Measurements from ENCODE around the gene MPRIP. TPM values are rescaled to one million over a fixed set of nuclear protein-coding genes. Genes with fewer than 3 reads are reported as not detected.

The MPRIP gene
- total RNA-seq, 1 experiment from 2014 or later = 143 TPM

DNA sequence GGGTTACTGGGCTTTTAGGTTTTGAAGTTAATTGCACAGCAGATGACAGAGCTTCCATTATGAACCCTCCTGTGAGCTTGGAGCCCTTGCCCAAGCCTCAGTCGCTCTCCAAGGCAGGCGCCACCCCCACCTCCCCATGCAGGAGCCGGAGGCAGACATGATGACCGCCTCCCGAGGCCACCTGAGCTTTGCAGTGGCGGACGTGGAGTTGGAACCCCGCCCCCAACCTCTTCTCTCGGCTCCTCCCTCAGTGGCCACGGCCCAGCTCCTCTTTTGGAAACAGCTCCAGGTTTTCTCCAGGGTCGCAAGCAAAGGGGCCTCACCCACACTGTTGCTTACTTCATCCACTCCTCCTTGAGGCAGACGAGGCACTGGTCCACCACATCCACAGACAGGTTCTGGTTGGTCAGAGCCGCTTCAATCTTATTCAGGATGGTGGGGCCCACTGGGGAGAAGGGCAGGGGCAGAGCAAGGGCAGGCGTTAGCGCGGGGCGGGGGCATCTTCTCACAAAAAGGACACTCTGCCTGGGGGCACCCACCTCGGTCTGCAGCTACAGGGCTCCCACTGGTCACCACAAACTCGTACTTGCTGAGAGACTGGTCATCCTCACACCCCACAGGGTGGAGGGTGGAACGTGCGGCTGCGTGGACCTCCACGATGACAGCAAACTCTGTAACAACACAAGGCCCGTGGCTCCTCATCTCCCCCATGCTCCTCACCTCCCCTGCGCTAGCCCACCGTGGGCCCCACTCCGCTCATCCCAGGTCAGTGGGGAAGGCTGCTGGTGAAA, 172.6 kb downstream of the MPRIP start:
- DNase-seq = no peak
- Histone ChIP-seq H3K9me3 (no peaks in the 10 kb centered on the region), H3K36me3 (no peaks in the 10 kb centered on the region), H3K27me3 (no peaks in the 10 kb centered on the region), H3K4me3 (no peak overlapping the region)

DNA sequence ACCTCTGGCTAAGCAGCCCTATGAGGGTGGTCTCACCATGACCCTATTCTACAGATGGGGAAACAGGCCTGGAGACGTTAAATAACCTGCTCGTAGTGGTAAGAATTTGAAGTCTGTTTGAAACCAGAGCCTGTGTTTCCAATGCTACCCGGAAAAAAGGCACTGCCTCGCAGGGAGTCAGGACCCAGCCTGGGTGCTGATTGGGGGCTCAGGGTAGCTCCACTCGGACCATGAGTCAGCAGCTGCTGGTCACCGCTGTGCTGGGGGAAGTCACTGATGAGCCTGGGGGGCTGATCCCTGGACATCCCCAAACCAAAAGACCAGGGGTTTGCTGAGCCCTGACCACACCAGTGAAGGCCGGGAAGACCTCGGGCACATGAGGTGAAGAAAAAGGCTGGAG, 173.3 kb downstream of the MPRIP start:
- Histone ChIP-seq H3K4me3 (no peak overlapping the region), H3K9me3 (no peaks in the 10 kb centered on the region), H3K27me3 (no peaks in the 10 kb centered on the region), H3K36me3 (no peaks in the 10 kb centered on the region)
- no peak for DNase-seq

DNA sequence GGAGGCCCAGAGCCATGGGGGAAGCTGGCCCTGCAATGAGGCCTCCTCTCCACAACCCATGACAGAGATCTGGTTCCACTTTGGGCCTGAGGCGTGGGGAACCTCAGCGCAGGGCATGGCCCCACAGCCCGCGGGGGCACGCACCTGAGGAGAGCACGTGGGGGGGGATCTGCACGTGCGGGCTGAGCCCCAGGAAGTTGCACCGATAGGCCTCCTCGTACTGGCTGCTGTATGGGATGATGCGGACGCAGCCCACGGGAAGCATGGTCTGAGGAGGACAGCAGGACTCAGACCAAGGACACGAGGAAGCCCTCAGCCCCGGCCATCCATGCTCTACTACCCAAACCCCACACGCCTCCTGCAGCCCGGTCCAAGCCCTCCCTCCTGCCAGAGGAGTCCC, 174.0 kb downstream of the MPRIP start:
- no peaks in the 10 kb centered on the region for H3K36me3 ChIP-seq
- no peaks in the 10 kb centered on the region for H3K9me3 ChIP-seq
- no peaks in the 10 kb centered on the region for H3K27me3 ChIP-seq
- no peak for DNase-seq
- no peak overlapping the region for H3K4me3 ChIP-seq

DNA sequence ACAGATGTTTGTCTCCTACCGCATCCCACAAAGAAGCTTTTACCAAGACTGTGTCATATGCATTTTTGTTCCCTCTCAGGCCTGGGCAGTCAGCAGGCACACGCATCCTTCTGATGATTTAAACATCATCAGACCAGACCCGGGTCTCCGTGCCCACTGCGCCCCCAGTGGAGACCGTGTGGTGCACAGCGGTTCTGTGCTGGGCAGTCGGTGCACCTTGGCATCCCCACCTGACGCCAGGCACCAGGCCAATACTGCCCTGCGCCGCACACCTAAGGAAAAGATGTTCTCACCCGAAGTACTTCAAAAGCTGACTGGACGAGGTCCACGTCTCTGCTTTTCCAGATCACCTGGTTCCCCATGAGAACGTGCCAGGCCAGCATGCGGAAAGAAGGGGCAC, 174.5 kb downstream of the MPRIP start:
- Histone ChIP-seq H3K4me3 (no peak overlapping the region), H3K9me3 (no peaks in the 10 kb centered on the region), H3K36me3 (no peaks in the 10 kb centered on the region), H3K27me3 (no peaks in the 10 kb centered on the region)
- no peak for DNase-seq

DNA sequence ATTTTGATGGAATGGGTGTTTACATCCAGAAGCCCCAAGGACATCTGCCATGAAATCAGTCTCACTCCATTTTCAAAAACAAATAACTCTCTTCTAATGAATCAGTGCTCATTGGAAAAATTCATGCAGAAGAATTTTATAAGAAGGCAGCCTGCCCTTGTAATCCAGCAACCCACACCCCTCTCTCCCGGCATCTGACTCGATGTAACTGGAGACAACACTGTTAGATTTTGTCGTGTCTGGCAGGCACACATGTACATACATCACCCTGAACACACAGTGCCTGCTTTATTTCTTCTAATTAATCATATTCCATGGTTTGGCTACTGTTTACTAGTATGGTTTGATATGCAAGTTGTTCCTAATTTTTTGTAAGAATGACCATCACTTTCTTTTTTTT, 175.7 kb downstream of the MPRIP start:
- no peak for DNase-seq
- no peak overlapping the region for H3K4me3 ChIP-seq
- H3K27me3 ChIP-seq = no peaks in the 10 kb centered on the region
- H3K36me3 ChIP-seq = no peaks in the 10 kb centered on the region
- H3K9me3 ChIP-seq = no peaks in the 10 kb centered on the region

DNA sequence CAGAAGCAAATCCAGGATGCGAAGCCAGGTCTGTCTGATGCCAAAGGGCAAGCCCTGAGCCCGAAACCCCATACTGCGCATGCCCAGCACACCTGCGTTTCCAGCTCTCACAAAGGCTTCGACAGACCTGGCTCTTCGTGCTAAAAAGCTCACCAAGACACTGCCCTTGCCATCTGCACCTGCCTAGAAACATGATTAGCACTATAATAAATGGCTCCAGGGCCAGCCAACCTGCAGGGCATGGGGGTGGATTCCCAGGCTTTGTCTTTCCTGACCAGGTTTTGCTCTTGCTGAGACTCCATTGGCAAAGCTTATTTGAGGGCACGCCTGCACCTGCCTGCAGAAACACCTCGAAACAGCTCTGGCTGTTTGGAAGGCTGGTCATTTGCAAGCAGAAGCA, 178.3 kb downstream of the MPRIP start:
- Histone ChIP-seq H3K27me3 (no peaks in the 10 kb centered on the region), H3K36me3 (no peaks in the 10 kb centered on the region; the same call in 1 of the 2 replicates), H3K9me3 (no peaks in the 10 kb centered on the region), H3K4me3 (no peak overlapping the region)
- no peak for DNase-seq

DNA sequence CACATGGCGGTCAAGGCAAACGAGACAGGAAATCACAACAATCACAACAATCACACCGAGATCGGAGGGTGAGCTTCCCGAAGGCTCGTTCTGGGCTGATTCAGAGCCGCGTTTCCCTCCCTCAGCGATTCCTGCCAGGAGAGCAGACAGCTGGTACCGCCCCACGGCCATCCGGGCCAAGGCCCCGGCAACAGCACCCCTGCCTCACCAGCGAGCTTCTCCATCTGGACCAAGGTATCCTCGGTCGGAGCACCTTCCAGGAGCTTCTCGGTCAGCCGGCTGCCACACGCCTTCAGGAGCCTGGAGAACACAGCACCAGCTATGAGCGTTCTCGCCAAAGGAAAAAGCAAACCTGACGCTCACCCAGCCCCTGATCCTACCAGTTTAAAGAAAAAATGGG, 179.1 kb downstream of the MPRIP start:
- Histone ChIP-seq H3K36me3 (no peaks in the 10 kb centered on the region; the same call in 1 of the 2 replicates), H3K4me3 (no peak overlapping the region), H3K9me3 (no peaks in the 10 kb centered on the region), H3K27me3 (no peaks in the 10 kb centered on the region)
- DNase-seq = no peak

DNA sequence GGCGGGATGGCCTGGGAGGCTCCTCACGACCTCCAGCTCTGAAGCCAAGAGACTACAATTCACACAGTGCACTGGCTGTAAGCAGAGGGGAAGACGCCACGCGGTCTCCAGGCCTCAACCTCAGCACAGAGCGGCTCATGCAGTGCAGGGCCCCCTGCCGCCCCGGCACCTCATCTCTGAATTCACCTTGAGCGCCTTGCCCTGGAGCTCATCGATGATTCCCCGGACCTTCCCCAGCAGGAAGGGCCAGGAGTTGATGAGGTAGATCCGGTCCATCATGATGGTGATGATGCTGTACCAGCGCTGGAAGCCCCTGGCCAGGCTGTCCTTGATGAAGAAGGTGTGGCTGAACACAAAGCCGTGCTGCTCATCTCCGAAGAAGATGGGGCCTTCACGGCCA, 181.5 kb downstream of the MPRIP start:
- Histone ChIP-seq H3K36me3 (no peaks in the 10 kb centered on the region; the same call in 1 of the 2 replicates), H3K9me3 (no peaks in the 10 kb centered on the region), H3K4me3 (no peak overlapping the region), H3K27me3 (no peaks in the 10 kb centered on the region)
- DNase-seq = no peak

DNA sequence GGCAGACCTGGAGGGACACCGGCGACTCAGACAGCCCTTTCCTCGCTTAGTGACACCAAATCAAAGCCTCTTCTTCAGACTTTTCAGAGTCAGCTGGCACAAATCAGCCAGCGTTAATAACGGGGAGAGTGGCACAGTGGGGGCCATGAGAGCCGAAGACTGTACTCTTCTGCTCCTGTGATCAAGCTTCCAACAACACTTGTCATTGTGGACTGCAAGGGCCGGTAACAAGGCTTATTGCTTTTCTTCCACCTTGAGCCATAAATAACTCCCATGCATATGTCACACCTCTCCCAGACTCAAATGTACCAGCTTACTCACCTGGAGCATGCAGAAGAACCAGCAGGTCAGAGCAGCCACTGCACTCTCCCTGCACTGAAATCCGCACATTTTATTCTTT, 181.9 kb downstream of the MPRIP start:
- Histone ChIP-seq H3K9me3 (no peaks in the 10 kb centered on the region), H3K36me3 (no peaks in the 10 kb centered on the region; the same call in 1 of the 2 replicates), H3K4me3 (no peak overlapping the region), H3K27me3 (no peaks in the 10 kb centered on the region)
- DNase-seq = no peak

DNA sequence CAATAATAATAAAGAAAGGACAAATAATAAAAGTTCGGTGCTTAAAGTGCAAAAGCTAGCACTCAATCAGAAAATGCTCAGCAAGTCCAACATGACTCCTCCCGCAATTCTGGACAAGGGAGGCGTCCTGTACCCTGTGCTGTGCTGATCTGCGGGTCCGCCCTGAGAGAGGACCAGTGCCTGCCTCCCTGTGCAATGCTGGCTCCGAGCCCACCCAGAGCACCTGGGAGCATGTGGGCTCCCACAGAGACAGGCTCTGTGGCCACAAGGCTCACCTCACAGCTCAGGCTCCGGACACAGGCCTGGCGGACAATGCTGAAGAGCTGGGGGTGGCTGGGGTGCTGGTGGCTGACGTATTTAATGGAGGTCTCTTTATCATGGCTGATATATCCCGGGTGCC, 183.6 kb downstream of the MPRIP start:
- peaks cover under 1% of the 10 kb centered on the region; the same call in 1 of the 2 replicates for H3K36me3 ChIP-seq
- no peaks in the 10 kb centered on the region for H3K27me3 ChIP-seq
- no peaks in the 10 kb centered on the region for H3K9me3 ChIP-seq
- DNase-seq = no peak
- H3K4me3 ChIP-seq = no peak overlapping the region

DNA sequence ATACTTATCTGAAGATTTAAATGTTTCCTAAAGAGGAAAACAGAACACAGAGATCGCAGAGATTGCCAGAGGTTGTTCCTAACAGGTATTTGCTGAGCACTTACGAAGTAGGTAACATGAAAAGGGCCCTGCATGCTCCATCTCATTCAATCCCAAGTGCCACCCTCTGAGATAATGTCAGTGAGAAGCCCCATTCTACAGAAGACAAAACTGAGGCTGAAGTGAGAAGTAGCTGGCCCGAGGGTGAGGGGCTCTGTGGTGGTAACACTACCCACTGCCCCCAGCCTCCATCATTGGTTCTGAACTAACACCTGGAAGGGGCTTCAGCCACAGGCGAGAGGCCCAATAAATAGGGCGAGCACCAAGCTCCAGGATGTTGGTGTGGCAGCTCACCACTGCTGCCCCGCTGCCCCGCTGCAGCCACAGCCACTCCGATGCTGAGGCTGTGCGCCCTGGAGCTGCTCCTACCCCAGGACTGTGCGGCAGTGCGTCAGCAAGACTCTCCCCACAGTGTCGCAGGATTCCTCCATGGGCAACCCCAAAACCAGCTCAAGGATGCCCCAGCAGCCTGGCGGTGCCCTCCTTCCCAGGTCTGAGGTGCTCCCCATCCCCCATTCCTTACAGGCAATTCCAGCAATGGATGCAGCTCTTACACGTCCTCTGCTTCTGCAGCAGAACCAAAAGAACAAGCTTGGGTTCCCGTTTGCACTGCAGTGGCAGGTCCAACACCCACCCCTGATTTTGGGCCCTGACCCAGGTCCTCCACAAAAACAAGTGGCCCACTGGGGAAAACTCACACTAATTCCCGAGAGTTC, 184.4 kb downstream of the MPRIP start:
- no peaks in the 10 kb centered on the region for H3K9me3 ChIP-seq
- H3K36me3 ChIP-seq = peaks cover 4% of the 10 kb centered on the region
- no peak overlapping the region for H3K4me3 ChIP-seq
- no peaks in the 10 kb centered on the region for H3K27me3 ChIP-seq
- DNase-seq = no peak

DNA sequence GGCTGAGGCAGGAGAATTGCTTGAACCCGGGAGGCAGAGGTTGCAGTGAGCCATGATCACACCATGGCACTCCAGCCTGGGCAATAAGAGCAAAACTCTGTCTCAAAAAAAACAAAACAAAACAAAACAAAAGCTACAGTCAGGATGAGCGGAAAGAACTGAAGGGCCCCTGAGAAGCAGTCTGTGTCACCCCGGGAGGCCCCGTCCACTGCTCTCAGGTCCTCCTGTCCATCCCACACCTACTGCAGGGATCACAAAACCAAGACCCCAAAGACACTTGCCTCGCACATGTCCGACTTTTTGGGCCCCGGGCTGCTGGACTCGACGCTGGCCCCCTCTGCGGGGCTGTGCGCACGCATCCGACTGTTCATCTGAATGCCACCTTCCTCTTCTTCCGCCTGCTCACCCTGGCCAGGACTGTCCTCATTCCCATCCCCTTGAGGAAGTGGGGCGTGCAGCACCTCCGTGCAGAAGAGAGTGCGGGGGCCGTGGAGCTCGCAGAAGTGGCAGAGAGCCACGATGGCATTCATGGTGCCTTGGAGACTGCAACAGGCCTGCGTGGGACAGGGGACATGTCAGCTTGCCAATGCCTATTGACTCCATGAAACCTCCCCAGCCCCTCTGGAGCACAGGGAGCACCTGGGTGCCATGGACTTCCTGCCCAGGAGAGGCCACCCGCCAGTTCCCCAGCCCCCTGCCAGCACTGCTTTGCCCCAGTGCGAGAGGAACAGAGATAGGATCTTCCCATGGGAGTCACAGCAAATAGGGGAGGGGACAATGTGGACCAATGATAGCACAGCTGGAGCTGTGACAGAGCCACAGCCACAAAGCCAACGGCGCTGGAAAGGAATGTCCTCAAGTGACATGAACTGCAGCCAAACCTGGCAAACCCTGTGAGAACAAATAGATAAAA, 185.6 kb downstream of the MPRIP start:
- H3K36me3 ChIP-seq = peaks cover 4% of the 10 kb centered on the region
- no peaks in the 10 kb centered on the region for H3K9me3 ChIP-seq
- H3K4me3 ChIP-seq = no peak overlapping the region
- no peaks in the 10 kb centered on the region for H3K27me3 ChIP-seq
- DNase-seq = no peak

DNA sequence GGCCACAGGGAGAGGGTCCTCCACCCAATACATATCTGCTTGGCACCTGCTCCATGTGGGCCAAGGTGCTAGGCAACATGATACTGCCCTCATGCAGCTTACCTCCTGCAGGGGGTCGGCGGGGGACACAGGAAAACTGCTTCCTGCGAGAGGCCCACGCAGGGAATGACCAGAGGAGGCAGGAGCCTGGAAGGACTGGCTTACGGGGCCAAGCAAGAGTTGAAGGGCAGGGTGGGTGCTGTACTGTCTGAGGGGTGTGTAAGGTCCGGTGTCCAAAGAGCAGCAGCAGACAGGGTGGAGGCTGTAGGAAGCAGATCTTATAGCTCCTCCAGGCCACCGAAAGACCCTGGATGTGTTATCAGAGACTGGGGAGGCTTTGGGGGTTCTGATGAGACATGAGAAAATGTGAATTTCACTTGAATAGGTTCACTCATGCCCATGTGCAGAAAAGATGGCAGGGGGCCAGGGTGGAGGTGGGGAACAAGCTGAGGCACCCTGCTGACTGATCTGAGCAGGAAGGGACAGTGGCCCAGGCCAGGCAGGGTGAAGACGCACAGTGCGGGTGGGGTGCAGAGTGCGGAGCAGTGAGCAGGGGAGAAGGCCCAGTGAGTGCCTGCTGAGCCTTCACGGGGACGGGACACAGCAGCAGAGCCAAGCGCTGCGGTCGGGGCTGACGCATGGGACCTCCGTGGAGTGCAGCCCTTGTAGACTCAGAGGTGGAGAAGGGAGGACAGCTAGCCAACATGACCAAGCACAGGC, 186.4 kb downstream of the MPRIP start:
- DNase-seq = no peak
- no peaks in the 10 kb centered on the region for H3K9me3 ChIP-seq
- no peaks in the 10 kb centered on the region for H3K27me3 ChIP-seq
- H3K36me3 ChIP-seq = peaks cover 4% of the 10 kb centered on the region
- H3K4me3 ChIP-seq = no peak overlapping the region

DNA sequence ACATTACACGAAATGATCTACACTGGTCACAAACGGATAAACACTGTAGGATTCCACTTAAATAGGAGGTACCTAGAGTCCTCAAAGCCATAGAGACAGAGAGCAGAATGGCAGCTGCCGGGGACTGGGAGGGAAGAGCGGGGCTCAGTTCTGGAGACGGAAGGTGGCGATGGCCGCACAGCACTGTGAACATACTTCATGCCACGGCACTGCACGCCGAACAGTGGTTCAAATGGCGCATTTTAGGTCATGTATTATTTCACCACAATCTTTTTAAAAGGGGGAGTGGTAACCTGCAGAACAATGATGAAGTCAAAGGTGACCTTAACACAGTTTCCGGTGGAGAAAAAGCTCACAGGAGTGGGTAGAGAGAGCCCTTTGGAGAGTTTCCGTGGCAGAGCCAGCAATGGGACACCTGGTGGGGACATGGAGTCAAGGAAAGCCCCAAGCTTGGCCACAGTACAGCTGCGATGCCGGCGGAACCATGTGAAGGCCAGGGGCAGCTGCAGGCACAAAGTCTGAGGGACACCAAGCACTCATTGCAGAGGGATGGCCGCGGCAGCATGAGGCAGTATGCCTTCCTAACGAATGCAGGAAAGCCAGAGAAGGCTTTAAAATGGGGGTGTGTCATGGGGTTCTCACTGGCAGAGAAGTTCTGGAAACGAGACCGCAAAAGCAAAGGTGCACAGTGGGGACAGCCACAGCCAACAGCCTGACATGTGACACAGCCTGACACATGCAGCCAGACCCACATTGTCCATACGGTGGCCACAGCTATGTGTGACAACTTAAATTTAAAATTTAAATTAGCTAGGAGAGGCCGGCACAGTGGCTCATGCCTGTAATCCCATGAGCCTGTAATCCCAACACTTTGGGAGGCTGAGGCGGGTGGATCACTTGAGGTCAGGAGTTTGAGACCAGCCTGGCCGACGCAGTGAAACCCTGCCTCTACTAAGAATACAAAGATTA, 187.4 kb downstream of the MPRIP start:
- no peak overlapping the region for H3K4me3 ChIP-seq
- H3K27me3 ChIP-seq = no peaks in the 10 kb centered on the region
- peaks cover 4% of the 10 kb centered on the region for H3K36me3 ChIP-seq
- DNase-seq = no peak
- H3K9me3 ChIP-seq = no peaks in the 10 kb centered on the region

DNA sequence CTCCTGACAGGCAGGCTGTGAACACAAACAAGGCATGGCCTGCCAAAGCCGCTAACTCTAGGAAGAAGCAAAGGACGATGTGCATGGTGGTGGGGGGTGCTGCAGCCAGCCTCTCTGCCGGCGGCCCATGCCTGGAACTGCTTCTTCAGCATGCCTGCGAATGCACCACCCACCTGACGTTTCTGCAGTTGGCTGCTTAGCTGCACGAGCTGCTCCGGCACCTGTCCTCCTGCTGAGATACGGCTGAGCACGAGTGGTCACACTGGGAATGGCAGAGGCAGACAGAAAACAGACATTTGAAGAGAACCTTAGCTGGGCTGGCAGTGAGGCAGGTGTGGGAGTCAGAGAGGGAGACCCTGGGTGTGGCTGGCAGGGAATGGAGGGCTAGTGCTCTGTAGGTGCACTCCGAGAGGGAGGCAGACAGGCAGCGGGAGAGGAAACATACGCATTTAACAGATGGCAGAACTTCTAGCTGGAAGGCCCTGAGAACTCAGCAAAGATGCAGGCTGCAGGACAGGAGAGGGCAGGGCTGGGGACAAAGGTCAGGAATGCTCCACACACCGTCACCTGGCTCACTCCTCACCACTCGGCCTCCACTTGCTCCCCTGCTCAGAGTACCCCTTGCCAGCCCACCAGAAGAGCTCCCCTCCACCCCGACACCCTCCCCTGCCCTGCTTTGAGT, 189.5 kb downstream of the MPRIP start:
- H3K27me3 ChIP-seq = no peaks in the 10 kb centered on the region
- peaks cover 4% of the 10 kb centered on the region for H3K36me3 ChIP-seq
- no peak overlapping the region for H3K4me3 ChIP-seq
- H3K9me3 ChIP-seq = no peaks in the 10 kb centered on the region
- DNase-seq = no peak

All from MG63 (cell line).